ENCODE data around the gene RAB5B.
"Not testable (repeated sequence)": the region's sequence is repeated elsewhere in the genome, so short reads cannot be mapped to it uniquely, and the experiment has no call there.

The RAB5B gene

DNA sequence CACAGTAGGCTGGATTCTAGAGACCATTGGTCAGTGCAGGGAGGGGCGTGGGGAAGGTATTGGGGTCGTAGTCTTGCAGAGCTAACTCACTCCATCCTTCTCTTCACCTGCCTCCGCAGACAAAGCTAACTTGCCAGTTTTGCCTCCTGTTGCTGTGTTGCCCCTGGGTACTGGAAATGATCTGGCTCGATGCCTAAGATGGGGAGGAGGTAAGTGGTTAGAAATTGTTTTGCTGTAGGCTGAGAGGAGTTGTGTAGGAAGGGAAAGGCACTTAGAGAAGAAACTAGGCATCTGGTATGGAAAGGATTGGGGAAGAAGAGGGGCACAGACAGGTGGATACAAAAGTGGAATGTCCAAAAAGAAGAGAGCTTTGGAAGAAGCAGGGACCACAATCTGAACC, 31.8 kb upstream of the RAB5B start:
- no peak for DNase-seq

DNA sequence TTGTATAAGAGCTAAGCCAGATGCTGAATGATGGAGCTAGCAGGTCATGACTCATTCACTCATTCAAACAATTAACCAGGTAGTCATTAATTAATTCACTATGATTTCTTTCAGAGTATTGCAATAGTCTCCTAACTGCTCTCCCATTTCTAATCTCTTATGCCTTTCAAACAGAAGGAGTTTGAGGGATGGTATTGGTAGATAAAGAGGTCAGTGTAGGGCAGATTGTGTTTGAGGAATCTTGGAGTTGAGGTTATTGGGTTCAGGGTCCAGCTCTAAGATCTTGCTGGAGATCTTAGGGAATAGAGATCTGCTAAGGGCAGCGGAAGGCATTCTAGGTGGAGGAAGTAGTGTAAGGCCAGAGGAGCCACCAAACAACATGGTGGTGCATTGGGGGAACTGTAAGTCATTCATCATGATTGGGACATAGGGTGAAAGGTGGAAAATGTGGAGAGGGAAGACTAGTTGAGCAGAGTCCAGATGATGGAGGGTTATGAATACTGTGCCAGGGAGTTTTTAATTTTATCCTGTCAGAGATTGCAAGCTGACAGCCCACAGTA, 31.2 kb upstream of the RAB5B start:
- no peak for DNase-seq

DNA sequence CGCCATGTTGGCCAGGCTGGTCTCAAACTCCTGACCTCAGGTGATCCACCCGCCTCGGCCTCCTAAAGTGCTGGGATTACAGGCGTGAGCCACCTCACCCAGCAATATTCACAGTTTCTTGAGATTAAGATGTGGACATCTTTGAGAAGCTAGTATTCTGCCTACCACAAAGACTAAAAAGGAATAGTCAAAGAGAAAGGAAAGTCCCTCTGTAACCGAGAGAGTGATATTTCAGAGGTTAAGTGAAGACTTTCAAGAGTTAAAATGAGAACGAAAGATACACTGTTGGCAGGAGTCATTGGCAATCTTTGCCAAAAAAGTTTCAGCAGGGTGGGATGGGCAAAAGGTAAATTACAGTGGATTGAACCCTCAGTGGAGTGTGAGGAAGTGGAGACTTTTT, 27.3 kb upstream of the RAB5B start:
- no peak for DNase-seq

DNA sequence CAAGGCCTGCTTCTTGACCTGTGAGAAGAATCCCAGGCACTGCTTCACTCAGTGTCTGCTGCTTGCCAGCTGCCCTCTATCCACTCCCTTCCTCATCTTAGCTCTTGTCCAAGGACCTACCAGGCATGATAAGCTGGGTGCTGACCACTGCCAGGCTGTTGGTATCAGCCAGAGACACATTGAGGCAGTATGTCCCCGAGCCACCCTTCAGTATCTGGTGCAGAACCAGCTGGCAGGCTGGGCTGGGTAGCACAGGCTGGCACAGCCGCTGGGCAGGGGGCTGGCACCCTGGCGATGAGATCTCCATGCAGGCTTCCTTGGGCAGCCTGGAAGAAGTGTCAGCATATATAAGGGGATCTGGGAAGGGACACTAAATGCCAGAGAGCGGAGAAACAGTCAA, 18.5 kb upstream of the RAB5B start:
- no peak for DNase-seq

DNA sequence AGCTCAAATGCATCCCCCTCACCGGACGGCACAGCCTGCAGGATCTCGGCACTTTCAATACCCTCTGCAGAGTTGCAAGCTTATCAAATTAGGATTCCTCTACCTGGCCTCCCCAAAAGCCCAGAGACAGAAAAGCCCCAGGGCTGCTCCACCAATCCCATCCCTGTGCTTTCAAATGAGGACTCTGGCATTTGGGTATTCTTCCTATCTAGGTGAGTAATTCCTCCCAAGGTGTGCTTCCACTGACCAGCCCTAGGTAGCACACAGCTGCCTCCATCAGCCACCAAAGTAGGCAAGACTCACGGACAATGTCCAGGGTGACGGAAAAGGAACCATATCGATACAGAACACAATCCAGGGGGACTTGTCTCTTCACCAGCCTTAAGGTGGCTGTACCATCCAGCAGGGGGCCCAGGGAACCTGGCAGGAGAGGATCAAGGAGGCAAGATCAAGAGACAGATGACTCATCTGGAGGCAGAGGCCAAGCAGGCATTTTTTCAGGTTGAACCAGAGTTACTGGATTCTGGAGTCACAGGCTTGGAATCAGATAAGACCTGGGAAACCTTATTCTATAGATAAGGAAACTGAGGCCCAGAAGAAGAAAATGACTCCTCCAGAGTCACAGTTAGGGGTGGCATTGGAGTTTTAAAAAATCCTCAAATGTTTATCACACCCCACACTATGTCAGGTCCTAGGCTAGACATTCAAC, 17.9 kb upstream of the RAB5B start:
- peak; percentile 74 for DNase-seq

DNA sequence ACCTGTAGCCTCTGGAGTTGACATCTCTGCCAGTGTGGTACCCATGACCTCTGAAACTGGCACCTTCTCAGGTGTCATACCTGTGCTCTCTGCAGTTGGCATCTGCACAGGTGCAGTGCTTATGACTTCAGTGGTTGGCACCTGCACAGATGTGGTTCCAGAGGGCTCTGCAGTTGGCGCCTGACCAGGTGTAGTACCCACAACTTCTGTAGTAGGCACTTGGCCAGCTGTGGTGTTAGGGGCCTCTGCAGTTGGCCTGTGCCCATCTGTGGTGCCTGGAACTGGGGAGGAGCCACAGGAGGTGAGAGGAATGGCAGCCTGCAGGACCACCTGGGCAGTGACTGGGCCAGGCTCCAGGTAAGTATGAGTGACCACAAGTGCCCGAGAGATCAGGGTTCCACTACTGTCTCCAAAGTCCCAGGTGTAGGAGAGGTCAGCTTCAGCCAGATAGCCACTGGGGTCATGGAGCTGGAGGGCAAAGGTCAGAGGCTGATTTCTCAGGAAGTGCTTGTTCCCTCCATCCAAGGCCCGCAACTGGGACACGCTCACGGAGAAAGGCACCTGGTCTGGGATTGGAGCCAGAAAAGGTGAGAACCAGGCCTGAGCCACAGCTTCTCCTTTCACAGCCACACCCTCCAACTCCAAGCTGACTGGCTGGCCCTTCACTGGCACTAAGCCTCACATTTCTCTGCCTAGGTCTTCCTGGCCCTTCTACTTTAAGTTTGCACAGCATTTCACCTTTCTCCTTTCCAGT, 16.6 kb upstream of the RAB5B start:
- no peak for DNase-seq

DNA sequence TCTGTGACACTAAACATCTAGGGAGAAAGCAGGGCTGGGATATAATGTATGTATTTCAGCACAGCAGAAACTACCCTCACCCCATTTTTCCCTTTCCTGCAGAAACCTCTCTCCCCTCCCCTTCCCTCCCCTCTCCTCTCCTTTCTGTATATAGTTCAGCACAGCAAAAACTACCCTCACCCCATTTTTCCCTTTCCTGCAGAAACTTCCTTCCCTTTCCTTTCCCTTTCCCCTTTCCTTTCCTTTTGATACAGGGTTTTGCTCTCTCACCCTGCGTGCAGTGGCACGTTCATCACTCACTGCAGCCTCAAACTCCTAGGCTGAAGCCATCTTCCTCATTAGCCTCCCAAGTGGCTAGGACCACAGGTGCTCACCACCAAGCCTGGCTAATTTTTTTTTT, 10.1 kb upstream of the RAB5B start:
- no peak for DNase-seq

DNA sequence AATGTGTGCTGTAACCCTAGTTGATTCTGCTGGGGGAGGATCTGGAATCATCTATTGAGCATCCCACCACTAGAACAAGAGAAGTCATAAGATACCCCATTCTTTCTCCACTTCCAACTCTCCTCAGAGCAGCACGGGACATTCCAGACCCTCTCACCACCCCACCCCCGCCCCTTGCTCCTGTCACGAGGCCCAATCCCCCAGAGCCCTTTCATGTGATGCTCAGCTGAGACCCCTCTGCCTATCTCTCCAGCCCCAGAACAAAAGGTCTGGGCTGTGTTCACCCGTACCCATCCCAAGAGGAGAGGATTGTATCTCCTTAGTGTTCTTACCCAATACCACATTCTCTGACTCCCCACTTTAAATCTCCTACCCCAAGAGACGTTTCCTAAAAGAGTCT, 8.6 kb upstream of the RAB5B start:
- DNase-seq: no peak

DNA sequence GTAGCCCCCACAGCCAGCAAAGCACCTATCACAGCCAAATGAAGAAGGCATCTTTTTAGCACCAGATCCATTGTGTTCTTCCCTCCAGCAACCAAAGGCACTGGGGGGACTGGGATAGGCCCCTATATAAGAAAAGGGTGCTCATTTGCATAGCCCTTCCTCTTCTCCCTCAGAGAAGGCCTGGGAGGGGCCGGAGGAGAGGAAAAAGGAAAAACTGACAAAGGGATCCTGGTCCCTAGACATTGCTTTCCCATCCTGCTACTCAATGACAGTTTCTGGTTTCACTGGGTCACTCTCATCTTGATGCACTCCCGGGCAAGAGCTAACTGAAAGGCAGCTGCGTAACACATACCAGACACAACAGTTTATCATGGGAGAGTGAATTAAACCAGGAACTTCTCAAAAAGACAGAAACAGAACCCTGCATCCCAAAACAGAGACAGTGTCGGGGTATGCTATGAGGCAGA, 7.9 kb upstream of the RAB5B start, which contains the start of gene PMEL:
Gene PMEL, minus strand, starts transcription at position 102 of the 467 bp plus-strand sequence. Its CDS starts 31 bp downstream, at position 71.
- DNase-seq: no peak

DNA sequence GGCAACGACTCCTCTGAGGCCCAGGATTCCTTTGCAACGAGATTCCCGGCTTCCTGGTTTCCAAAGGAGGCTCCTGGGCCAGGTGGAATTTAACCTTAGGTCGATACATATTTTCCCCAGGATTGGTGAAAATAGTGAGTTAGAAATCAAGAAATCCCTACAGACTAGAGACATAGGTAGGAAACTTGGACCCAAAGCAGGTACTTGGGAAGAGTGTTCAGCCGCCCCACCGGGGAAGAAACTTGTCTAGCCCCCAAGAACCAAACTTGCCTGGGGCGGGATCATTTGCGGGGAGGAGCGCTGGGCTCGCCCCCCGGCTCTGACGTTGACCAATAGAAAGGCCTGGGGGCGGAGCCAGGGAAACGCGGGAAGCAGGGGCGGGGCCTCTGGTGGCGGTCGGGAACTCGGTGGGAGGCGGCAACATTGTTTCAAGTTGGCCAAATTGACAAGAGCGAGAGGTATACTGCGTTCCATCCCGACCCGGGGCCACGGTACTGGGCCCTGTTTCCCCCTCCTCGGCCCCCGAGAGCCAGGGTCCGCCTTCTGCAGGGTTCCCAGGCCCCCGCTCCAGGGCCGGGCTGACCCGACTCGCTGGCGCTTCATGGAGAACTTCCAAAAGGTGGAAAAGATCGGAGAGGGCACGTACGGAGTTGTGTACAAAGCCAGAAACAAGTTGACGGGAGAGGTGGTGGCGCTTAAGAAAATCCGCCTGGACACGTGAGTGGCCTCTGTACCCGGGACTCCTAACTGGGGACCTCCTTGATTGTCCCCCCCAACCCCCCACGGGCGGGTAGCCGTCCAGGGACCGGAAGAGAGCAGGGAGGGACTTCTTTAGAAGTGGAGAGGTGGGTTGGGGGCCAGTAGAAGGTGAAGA, 7.2 kb upstream of the RAB5B start, which contains the start of gene CDK2:
Gene CDK2, plus strand, starts transcription at position 423 of the 874 bp plus-strand sequence. Its CDS starts 179 bp downstream, at position 602.
- peak; percentile 95 for DNase-seq

DNA sequence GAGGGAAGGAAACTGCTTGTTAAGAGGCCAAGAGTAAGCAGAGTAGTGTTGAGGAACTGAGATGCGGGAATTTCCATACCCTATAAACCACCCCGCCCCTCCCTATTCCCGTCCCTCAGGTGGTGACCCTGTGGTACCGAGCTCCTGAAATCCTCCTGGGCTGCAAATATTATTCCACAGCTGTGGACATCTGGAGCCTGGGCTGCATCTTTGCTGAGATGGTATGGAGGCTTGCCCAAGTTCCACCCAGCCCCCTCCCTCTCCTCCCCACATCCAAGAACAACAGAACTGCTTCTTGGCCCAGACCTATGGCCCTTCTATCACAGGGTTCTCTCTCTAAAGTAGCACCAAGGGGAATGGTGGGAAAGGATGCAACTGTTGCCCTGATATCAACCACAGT, 4.5 kb upstream of the RAB5B start:
- DNase-seq: no peak

DNA sequence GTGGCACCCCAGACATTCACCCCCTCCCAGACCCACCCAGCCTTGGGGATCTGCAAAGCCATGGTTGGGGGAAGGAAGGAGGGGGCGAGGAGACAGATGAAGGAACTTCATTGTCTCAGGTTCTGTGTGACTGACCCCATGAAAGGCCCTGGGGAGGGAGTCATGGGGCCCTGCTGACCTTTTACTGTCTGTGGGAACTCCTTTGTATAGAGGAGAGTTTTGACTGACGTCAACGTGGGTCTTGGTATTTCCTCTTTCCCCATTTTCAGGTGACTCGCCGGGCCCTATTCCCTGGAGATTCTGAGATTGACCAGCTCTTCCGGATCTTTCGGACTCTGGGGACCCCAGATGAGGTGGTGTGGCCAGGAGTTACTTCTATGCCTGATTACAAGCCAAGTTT, 3.1 kb upstream of the RAB5B start:
- no peak for DNase-seq

DNA sequence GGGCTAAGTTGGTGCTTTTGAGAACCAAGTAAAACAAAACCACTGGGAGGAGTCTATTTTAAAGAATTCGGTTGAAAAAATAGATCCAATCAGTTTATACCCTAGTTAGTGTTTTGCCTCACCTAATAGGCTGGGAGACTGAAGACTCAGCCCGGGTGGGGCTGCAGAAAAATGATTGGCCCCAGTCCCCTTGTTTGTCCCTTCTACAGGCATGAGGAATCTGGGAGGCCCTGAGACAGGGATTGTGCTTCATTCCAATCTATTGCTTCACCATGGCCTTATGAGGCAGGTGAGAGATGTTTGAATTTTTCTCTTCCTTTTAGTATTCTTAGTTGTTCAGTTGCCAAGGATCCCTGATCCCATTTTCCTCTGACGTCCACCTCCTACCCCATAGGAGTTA, 1.8 kb upstream of the RAB5B start:
- DNase-seq: no peak

DNA sequence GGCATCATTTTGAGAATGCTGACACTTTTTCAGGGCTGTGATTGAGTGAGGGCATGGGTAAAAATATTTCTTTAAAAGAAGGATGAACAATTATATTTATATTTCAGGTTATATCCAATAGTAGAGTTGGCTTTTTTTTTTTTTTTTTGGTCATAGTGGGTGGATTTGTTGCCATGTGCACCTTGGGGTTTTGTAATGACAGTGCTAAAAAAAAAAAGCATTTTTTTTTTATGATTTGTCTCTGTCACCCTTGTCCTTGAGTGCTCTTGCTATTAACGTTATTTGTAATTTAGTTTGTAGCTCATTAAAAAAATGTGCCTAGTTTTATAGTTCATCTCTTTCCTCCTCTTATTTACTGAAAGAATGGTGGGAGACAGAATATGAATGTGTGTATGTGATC, 1.4 kb upstream of the RAB5B start:
- no peak for DNase-seq

DNA sequence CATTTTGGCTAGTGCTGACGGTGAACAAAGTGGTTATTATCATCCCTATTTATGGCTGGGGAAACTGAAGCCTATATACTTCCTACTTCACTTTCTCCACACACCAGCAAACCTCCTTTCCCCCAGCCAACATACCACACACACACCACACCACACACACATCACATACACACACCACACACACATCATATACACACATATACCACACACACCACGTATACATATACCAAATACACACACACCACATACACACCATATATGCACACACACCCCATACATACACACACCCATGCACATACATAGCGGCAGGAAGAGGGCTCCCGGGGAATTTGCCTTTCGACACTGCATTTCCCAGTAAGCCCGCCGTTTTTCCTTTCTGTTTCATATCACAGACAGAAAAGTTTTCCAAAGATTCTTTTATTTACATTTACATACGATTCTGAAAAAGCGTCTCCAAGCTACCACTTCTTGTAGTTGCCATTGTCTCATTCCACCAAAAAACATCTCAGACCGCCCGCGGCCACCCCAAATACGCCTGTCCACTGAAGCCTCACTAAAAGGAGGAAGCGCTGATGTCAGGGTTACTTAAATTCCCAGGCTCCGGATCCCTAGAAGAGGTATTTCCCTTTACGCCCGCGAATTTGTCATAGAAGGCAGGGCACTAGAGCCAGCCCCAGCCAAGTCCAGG, 823 bp upstream of the RAB5B start:
- DNase-seq: peak; percentile 20

DNA sequence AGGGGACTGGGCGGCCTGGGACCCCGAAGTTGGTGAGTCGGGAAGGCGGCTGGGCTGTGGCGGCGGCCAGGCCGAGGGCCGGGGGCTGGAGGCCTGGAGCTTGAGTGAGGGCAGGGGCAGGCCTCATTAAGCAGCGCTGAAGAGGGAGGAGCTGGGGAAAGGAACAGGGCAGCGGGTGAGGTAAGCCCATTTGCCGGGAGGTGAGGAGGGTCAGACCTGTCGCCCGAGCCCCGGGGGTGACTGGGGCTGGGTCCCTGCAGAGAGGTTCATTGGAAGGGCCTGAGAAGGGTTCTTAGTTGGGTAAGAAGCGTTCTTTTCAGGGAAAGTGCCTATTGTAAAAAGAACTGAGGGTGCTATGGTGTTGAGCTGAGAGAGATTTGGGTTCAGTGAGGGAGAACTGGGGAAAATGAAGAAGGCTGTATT, 441 bp downstream of the RAB5B start:
- DNase-seq: peak; percentile 50

DNA sequence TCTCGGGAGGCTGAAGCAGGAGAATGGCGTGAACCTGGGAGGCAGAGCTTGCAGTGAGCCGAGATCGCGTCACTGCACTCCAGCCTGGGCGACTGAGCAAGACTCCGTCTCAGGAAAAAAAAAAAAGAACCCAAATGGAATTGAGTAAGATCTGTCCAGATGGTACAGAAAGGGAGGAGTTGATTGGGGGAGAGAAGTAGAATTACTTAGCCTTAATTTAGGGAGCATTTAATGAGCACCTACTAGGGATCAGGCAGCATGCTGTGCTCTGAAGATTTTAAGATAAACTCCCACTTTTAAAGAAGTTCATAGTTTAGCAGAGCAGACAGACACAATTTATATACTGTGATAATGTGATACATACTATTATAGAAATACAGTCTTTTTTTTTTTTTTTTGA, 4.5 kb downstream of the RAB5B start:
- no peak for DNase-seq

DNA sequence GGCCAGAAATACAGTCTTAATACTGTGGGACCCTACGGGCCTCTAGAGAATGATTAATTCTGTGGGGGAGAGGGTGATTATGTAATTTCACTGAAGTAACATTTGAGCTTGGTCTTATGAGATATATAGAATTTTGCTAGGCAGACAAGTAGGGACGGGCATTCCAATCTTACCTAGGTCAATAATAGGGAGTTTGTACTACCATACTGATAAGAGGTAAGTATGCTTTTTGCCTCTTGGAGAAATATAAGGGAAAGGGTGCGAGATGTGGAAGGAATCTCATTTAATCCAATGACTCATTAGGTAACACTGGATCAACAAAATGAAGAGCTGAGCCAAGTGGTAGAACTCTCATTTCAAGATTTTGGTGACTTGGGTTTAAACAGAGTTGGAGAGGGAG, 5.2 kb downstream of the RAB5B start:
- DNase-seq: no peak

DNA sequence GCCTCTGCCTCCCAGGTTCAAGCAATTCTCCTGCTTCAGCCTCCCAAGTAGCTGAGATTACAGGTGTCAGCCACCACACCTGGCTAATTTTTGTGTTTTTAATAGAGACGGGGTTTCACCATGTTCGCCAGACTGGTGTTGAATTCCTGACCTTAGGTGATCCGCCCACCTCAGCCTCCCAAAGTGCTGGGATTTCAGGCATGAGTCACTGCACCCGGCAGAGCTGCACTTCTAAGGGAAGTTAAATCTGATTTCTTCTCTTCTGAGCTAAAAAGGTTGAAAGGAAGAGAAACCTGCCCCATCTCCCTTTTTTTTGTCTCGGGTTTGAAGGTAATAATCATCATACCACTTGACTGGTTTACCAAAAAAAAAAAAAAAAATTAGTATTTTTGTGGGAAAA, 8.0 kb downstream of the RAB5B start:
- DNase-seq: not testable (repeated sequence)

DNA sequence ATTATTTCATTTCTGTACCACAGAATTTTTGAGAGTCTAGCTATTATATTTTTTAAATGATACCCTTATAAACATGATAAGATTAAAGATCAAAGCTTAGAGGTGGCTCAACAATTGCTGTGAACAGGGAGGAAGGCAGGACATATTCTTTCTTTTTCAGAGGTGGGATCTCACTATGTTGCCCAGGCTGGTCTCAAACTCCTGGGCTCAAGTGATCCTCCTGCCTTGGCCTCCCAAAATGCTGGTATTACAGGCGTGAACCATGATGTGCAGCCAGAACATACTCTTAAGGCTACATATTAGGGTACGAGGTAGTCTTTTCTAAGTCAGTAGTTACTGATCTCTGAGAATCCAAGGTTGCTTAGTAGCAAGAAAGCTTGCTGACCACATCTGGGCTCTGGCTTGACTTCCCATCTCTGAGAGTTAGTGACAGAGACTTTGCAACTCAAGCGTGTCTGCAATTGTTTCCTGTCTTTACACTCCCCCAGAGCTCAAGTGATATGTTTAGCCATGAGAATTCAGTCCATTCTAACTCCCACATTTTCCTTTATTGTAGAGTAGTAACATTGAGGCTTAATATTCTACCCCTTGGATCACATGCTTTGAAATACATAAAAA, 8.6 kb downstream of the RAB5B start:
- no peak for DNase-seq

DNA sequence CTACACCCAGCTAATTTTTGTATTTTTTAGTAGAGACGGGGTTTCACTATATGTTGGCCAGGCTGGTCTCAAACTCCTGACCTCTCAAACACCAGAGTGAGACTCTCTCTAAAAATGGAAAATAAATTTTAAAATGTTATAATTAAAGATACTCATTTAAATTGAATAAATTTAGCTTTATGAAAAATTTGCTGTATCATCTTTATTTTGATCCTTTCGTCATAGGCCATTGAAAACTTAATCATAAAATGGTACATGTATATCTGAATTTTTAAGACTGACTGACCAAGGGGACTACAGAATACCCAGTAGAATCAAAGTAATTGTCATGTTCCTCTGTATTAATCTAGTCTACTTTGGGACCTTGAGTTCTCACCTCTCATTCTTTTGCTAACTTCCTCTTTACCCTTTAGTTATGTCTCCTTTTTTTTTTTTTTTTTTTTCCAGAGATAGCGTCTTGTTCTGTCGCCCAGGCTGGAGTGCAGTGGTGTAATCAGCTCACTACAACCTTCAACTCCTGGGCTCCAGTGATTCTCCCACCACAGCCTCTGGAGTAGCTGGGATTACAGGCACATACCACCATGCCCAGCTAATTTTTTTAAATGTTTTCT, 9.5 kb downstream of the RAB5B start:
- no peak for DNase-seq
